ENCODE measurements around the gene HERC5.
"Not testable (repeated sequence)": the region's sequence is repeated elsewhere in the genome, so short reads cannot be mapped to it uniquely, and the experiment has no call there.

Gene HERC5

DNA sequence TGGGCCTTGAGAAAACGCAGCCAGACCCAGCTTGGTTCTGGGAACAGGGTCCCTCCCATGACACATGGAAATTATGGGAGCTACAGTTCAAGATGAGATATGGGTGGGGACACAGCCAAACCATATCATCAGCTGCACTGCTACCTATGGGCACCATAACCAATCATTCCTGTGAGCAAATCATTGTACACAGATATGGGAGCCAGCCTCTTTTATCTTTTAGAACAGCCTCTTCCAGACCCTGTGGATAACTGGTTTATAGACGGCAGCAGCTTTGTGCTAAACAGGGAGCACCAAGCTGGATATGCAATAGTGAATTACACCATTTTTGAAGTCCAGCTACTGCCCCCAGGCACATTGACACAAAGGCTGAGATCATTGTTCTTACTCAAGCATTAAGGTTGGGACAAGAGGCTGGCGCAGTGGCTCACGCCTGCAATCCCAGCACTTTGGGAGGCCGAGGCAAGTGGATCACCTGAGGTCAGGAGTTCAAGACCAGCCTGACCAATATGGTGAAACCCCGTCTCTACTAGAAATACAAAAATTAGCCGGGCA lies 8.6 kb upstream of the HERC5 start:
- not testable (repeated sequence) for DNase-seq (ENCODE audit: low read depth)

DNA sequence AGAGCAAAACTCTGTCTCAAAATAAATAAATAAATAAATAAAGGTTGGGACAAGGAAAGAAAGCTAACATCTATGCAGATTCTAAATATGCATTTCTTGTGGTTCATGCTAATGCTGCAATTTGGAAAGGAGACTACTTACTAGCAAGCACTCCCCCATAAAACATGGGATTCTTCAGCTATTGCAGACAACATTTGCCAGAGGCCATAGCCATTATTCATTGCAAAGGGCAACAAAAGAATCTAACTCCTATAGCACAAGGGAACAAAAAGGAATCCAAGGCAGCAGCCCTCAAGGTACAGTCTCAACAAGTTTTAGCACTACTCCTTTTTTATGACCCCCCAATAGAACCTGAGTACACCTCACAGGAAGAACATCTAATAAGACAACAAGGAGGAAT lies 8.0 kb upstream of the HERC5 start:
- DNase-seq (ENCODE audit: low read depth): no peak

DNA sequence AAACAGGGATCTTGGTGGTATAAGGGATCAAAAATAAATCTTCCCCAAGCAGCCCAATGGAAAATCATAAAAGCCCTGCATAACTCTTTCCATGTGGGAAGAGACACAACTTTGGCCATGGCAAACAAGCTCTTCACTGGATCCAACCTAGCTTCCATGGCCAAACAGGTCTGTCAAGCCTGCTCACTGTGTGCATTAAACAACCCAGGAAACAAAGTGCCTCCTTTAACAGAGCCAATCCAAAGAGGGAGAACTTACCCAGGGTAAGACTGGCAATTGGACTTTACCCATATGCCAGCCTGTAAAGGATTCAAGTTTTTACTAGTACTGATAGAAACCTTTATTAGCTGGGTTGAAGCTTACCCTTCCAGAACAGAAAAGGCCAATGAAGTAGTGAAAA lies 7.6 kb upstream of the HERC5 start:
- DNase-seq (ENCODE audit: low read depth): no peak

DNA sequence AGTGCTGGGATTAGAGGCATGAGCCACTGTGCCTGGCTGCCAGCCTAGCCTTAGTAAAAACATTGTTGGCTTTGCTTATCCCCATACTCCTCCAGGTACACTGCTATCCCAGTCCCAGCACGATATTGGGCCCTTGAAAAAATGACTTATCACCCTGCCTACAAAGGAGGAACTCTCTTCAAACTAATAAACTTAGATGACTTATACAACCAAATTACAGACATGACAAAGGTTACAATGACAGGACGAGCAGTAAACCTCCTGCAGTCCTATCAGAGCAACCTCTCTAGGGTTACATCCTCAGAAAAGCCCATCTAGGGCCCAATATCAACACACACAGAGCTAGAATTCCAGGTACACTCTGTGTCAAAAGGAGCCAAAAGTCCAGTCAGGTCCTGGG lies 5.7 kb upstream of the HERC5 start:
- DNase-seq (ENCODE audit: low read depth): no peak

DNA sequence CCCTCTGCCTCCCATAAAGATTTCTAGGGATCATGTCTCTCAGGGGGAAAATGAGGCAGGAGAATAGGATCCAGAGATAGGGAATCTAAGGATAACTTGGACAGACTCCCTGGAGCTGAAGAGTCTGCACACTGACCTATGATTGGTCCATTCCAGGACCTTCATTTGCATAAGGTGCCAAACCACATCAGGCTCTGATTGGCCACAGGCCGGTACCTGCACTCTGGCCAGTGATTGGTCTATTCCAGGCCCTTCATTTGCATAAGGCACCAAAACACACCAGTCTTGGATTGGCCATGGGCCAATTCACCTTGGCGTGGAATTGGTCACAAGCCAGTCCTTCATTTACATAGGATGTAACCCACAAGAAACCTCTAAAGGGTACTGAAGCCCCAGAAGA lies 4.0 kb upstream of the HERC5 start:
- no peak for DNase-seq (ENCODE audit: low read depth)

DNA sequence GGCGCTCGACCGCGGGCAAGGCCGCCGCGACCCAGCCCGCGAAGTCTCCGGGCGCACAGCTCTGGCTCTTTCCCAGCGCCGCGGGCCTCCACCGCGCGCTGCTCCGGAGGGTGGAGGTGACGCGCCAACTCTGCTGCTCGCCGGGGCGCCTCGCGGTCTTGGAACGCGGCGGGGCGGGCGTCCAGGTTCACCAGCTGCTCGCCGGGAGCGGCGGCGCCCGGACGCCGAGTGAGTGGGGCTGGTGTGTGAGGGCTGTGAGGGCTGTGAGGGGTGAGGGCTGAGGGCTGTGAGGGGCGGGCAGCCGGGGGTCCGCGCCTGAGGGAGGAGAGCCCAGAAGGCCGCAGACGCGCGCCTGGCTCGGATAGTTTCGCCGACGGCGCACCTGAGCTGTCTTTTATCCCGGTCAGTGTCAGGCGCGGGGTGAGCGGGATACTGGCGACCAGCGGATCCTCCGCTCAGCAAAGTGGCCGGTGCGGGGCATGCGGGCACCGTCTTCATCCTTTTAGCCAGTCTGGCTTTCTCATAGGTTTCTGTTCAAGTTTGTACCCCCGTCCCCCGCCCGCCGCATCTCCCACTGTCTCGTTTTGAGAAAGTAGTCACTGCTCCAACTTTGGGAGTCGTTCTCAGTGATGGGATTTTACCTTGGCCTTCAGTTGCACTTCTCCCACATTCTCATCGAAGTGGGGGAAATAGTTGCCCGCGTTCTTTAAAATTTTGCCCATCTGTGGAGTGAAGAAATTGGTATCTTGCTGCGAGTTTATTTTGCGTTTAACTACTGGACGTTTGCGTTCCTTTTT lies 586 bp downstream of the HERC5 start:
- DNase-seq (ENCODE audit: low read depth): peak; percentile 51

DNA sequence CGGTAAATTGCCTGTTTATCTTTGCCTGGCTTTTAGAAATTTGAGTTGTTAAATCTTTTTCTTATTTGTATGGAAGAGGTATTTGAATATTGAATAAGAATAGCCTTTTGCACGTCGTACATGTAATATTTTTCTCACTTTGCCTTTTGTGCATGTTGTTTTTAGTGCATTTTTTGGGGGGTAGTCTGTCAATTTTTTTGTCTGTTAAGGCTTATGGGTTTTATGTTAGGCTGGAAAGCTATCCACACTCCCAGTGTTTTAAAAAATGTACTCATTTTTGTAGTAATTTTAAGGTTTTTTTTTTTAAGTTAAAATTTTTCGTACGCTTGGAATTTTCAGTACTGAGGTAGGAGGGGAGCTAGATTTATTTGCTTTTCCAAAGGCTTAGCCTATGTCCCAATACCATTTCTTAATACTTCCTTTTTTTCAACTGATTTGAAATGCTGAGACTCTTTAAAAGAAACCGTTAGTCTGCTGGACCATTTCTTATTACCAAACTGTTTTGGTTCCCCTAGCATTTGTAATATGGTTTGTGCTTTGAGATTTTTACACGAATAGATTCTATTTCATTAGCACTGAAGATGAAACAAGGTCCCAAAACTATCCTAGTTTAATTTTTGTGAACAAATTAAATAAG lies 1.3 kb downstream of the HERC5 start:
- DNase-seq (ENCODE audit: low read depth): no peak

DNA sequence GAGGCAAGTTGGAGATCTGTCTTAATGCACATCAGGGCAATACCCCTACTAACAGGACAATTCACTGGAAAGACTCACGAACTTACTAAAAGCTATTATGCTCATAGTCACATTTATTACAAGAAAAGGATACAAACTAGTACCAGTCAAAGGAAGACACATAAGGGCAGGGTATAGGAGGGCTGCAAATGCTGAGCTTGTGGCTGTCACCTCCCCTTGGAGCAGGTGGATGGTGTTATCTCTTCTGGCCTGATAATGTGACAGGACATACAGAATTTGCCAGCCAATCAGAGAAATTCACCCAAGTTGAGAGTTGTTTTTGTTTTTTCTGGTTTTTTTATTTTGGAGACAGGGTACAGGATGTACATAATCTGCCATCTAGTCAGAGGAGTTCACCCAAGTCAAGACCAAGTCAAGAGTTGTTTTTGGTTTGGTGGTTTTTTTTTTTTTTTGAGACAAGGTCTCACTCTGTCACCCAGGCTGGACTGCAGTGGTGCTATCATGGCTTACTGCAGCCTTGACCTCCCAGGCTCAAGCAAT lies 8.8 kb downstream of the HERC5 start:
- DNase-seq (ENCODE audit: low read depth): no peak

DNA sequence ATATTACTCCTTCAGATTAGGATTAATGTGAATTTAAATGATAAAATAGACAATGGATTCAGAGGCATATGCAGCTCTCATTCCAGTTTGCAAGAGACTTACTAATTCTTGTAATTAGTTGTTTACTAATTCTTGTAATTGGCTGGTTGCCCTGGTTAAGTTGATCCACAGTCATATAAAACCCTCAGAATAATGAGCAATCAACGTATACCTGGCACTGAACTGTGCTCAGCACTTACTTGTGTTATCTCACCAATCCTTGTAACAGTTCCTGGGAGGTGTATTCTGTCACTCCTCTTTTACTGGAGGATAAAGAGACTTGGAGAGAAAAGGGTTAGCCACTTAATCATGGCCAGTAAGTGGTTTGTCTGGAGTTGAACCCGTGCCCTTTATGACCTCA lies 10.5 kb downstream of the HERC5 start:
- DNase-seq (ENCODE audit: low read depth): no peak

DNA sequence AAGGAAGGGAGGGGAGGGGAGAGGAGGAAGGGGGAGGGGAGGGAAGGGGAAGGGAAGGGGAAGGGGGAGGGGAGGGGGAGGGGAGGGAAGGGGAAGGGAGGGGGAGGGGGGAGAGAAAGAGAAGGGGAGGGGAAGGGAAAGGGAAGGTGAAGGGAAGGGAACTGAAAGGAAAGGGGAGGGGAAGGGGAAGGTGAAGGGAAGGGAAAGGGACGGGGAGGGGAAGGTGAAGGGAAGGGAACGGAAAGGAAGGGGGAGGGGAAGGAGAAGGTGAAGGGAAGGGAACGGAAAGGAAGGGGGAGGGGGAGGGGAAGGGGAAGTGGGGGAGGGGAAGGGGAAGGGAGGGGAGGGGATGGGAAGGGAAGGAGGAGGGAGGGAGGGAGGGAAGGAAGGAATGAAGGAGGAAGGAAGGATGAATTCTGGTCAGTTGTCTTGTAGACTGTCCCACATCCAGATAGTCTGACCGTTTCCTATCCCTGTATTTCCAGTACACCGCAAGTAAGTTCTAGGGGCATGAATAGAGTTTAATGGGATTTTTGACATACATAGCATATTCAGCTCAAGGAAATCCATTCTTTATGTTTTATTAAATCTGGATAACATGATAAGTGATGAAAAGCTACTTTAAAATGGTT lies 20.4 kb downstream of the HERC5 start:
- no peak for DNase-seq (ENCODE audit: low read depth)

DNA sequence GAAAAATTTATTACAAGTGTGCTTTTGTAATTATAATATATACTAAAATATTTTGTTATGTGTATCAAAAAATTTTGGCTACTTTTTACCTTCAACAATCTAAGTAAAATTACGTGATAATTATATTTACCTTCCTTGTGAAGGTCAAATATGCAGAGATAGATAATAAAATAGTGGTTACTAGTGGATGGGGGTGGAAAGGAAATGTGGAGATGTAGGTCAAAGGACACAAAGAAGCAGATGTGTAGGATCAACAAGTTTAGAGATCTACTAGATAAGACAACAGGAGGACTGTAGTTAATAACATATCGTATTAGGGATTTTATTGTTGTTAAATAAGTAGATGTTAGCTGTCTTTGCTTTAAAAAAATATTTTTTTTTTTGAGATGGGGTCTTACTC lies 21.3 kb downstream of the HERC5 start:
- DNase-seq (ENCODE audit: low read depth): no peak

DNA sequence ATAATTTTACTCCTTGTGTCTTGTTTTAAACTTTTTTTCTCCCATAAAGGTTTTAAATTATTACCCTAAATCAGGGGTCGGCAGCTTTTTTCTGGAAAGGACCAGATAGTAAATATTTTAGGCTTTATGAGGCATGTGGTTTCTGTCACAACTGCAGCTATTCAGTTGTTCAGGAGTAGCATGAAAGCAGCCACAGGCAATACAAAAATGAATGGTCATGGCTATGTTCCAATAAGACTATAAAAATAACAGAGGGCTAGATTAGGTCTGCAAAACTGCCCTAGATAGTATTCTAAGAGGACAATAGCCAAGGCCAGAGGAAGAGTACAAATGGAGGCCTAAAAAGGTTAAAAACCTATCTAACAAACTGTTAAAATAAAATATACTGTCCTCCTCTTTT lies 24.6 kb downstream of the HERC5 start:
- no peak for DNase-seq (ENCODE audit: low read depth)

DNA sequence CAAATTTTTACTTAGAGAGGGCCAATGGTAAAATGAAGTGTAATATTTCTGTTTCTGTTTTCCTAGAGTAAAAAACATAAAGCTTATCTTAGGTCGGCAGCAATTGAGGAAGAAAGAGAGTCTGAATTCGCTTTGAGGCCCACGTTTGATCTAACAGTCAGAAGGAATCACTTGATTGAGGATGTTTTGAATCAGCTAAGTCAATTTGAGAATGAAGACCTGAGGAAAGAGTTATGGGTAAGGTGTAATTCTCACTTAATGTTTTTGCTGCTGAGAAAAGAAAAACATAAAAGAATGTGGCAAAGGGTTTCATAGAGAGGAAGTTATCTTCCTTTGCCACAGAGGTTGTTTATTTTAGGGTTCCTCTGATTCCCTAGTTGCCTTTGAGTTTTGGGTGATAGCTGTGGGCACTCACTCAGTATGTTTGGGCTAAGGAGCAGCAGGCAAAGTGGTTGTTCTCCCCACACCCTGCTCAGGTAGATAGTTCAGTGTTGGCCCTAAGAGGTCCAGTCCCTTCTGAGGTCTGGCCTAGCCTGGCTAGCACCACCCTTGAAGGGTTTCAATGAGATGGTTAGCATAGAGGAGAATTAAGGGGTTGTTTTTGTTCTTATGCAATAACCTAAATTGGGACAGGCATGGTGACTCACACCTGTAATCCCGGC lies 32.3 kb downstream of the HERC5 start:
- DNase-seq (ENCODE audit: low read depth): no peak

DNA sequence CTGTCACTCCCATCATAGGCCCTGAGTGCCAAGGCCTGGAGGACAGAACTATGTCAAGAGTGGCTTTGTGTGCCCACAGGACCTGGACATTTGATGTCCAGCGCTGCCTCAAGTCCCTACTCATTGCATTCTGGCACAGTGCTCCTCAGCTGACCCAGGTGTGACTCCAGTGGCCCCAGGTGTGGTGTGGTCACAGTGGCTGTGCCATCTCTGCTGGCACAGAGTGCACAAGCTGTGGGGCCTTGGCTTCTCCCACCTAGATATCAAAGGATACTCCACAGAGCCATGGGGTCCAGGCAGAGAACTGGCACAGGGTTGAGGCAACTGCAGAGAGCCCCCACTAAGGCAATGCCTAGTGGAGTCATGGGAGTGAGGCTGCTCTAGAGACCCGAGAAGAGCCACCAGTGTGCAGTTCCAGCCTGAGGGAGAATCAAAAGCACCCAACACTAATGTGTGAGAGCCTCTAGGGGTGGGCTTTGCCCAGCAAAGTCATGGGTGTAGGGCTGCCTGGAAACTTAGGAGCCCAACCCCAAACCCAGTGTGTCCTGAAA lies 41.0 kb downstream of the HERC5 start:
- no peak for DNase-seq (ENCODE audit: low read depth)

DNA sequence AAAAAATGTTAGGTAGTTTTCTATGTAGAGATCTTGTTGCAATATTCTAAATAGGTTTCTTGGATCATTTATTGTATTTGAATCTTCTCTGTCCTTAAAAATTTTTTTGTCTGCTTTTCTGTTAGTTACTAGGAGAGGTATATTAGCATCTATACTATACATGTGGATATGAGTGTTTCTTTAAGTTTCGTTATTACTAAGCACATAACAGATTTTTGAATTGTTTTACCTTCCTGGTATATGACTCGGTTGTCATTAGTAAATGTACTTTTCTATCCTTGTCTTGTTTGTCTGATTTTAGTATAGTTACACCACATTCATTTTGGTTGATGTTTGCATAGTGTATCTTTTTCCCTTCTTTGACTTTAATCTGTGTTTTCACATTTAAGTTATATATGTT lies 46.4 kb downstream of the HERC5 start:
- no peak for DNase-seq (ENCODE audit: low read depth)

DNA sequence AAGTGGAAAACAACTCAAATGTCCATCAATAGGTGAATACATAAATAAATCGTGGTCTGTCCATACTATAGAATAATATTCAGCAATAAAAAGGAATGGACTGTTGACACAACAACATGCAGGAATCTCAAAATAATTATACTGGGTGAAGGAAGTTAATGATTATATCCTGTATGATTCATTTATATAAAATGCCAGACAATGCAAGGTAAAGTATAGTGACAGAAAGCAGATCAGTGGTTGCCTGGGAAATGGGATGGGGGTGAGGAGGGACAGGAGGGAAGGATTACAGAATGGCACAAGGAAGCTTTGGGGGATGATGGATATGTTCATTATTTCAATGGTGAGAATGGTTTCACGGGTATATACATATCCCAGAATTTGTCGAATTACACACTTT lies 54.3 kb downstream of the HERC5 start:
- no peak for DNase-seq (ENCODE audit: low read depth)

DNA sequence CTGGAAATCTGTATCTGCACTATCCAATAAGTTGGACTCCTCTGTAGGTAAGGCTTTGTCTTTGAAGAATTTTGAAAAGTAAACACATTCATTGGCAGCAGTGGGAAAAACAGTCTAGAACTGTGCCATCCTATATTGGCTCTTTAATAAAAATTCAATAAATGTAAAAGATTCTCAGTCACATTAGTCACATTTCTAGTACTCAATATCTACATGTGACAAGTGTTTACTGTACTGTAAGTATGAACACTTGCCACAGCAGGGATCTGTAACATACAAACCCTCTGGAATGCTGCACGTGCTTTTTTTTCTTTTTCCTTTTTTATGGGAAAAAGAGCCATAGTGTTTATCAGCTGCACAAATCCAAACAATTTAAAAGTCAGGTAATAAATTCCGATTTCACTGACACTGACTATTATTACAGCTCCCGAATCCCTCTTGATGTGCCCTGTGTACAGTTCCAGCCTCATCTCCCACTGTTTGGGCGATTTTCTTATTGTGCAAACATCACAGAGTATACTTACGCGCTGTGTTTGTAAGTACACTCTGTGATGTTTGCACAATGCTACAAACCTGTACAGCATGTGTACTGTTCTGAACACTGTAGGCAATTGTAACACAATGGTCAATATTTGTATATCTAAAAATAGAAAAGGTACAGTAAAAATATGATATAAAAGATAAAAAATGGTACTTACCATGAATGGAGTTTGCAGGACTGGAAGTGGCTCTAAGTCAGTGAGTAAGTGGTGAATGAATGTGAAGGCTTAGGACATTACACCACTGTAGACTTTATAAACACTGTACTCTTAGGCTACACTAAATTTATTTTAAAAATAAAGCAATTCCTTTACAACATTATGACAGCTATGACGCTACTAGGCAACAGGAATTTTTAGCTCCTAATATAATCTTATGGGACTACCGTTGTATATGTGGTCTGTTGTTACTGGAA lies 57.9 kb downstream of the HERC5 start:
- DNase-seq (ENCODE audit: low read depth): no peak

DNA sequence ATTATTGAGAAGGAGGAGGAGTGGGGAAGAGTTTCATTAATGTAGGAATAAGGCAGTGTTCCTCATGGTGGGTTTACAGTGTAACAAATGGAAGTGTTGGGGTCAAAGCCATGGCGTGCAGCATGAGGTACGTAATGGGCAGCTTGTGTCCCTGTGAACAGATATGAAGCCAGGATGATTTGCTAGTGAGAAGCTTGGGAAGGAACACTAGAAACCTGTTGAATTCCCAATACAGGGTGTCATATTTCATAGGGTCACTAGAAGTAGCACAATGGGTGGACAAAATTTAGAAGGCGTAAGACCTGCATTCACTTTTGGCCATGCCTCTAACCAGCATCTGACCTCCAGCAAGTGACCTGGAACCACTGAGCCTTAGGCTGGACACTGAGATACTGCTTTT lies 59.8 kb downstream of the HERC5 start:
- DNase-seq (ENCODE audit: low read depth): no peak

DNA sequence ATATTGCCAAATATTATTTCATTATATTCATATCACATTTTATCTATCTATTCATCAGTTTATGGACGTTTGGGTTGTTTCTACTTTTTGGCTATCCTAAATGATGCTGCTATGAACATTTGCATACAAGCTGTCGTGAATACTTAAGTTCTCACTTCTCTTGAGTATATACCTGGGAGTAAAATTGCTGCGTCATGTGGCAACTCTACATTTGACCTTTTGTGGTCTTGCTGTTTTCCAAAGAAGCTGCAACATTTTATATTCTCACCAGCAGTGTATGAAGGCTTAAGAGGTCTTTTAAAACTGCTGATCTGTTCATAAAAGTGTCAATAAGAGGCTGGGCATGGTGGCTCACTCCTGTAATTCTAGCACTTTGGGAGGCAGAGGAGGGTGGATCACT lies 60.9 kb downstream of the HERC5 start:
- DNase-seq (ENCODE audit: low read depth): no peak

DNA sequence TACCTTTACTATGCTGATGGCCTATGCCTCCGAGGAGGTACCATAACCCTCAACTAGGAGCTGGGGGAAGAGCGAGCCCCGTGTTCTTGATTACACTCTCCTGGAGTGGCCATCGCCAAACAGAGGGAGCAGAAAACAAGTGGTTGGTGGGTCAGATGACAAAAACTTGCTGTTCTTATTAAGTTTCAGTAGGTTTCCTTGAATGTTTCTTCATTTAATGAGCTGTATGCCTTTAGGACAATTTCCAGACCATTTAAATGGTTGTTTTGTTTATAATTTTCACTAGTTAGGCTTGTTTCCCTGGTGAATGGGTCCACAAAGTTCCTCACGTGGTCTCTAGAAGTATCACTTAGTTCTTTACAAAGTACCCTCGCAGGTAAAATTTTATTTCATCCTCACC lies 62.0 kb downstream of the HERC5 start:
- DNase-seq (ENCODE audit: low read depth): no peak

All from ELR (cell line).